ENCODE results near the gene GCSAM. TPM values are rescaled to one million over a fixed set of nuclear protein-coding genes. Genes with fewer than 3 reads are reported as not detected.

Gene GCSAM
- total RNA-seq, 1 experiment from 2014 or later: not detected

GRCh38 chr3:112140584-112140983 lies 7.5 kb upstream of the GCSAM start:
- no peak overlapping the region for H2BK15ac ChIP-seq (ENCODE audit: low read depth, low read length)
- H3K4me2 ChIP-seq (ENCODE audit: insufficient read depth, insufficient read length, low read length): no peak overlapping the region
- no peak overlapping the region for H4K91ac ChIP-seq (ENCODE audit: insufficient read length, low read depth, low read length)
- H3K56ac ChIP-seq (ENCODE audit: insufficient read length, low read depth, low read length): no peak overlapping the region
- WGBS (ENCODE audit: extremely low coverage, insufficient read length, low lambda C conversion rate): no CpG with 5 or more reads among the region's 1 CpG
- no peak overlapping the region for H2BK20ac ChIP-seq (ENCODE audit: low read depth, low read length, poor library complexity, severe bottlenecking)
- no peaks in the 10 kb centered on the region for H3K27me3 Mint-ChIP-seq (ENCODE audit: low read depth)
- H3K4me1 Mint-ChIP-seq: peaks cover 21 to 29% of the 10 kb centered on the region in 2 experiments
- H3K4me3 Mint-ChIP-seq: no peak overlapping the region
- TF ChIP-seq CTCF (conservative IDR thresholded peaks at IDR 0.05): no peak
- no peak overlapping the region for H3T11ph ChIP-seq (ENCODE audit: low read length)
- DNase-seq: no peak
- no peak overlapping the region for H4K5ac ChIP-seq (ENCODE audit: insufficient read length, low read depth, low read length)
- H3K9ac ChIP-seq (ENCODE audit: extremely low read depth, insufficient read length, low read length): no peak overlapping the region
- no peaks in the 10 kb centered on the region; the same call in 1 of the 2 replicates for H3K4me1 ChIP-seq (ENCODE audit: insufficient read depth, low read length)
- H3K79me1 ChIP-seq (ENCODE audit: insufficient read depth, low read depth, low read length, poor library complexity, severe bottlenecking): no peaks in the 10 kb centered on the region
- H3K4ac ChIP-seq (ENCODE audit: low read depth, low read length): no peak overlapping the region
- H3K9me3 Mint-ChIP-seq: peaks cover 10 to 22% of the 10 kb centered on the region in 2 experiments; a peak in 4 of 5 replicates
- H3K27ac Mint-ChIP-seq: no peak overlapping the region
- no peak overlapping the region for H2BK120ac ChIP-seq (ENCODE audit: low read depth, low read length, poor library complexity, severe bottlenecking)
- no peak overlapping the region for H3K18ac ChIP-seq (ENCODE audit: insufficient read length, low read depth, low read length)
- no peaks in the 10 kb centered on the region for H3K79me2 ChIP-seq (ENCODE audit: insufficient read depth, low read length)
- peaks cover 6 to 12% (median 11%) of the 10 kb centered on the region in 3 experiments; a peak in 5 of 7 replicates for H3K36me3 Mint-ChIP-seq (ENCODE audit: insufficient read depth in 1 of 3, low read depth in 3 of 3)
- no peak overlapping the region for H2BK5ac ChIP-seq (ENCODE audit: insufficient read length, low read length)
- no peak overlapping the region for H3K23ac ChIP-seq (ENCODE audit: insufficient read length, low read depth, low read length)
- H2AK5ac ChIP-seq (ENCODE audit: insufficient read length, low read length): no peak overlapping the region
- no peaks in the 10 kb centered on the region for H3K23me2 ChIP-seq (ENCODE audit: insufficient read length, low read depth, low read length, poor library complexity, severe bottlenecking)
- no peak overlapping the region for H2BK12ac ChIP-seq (ENCODE audit: insufficient read length, low read depth, low read length)
- H2AFZ ChIP-seq (ENCODE audit: low read length): no peak overlapping the region
- H4K8ac ChIP-seq (replicated peaks; ENCODE audit: insufficient read length, low read depth, low read length): no peak overlapping the region
- H3K9me3 ChIP-seq (ENCODE audit: control insufficient read depth, low read depth, low read length): no peaks in the 10 kb centered on the region
- no peaks in the 10 kb centered on the region for H3K27me3 ChIP-seq (ENCODE audit: insufficient read depth, low read length)
- no peak overlapping the region for H3K27ac ChIP-seq (ENCODE audit: insufficient read length, low read depth, low read length)
- H3K14ac ChIP-seq (ENCODE audit: insufficient read depth, low read length): no peak overlapping the region
- no peaks in the 10 kb centered on the region for H4K20me1 ChIP-seq (ENCODE audit: control insufficient read depth, insufficient read depth, insufficient read length)
